Fibroblast of lung (primary cell): ENCODE results near the gene COBL.

Source experiments
- CTCF ChIP-seq, 2 donors: IDR thresholded peaks in 1 of 2; conservative IDR thresholded peaks in 1 of 2; 1 replicate in 1 of 2; 2 replicates in 1 of 2; pipeline ENCODE4 v1.5.1; 2011 to 2012; ENCODE audit warnings: low read length in 2 of 2, control low read depth in 1 of 2, inconsistent platforms in 1 of 2, low read depth in 1 of 2, mild to moderate bottlenecking in 1 of 2
- EZH2 ChIP-seq: IDR thresholded peaks from 2 replicates; pipeline ENCODE4 v1.5.1; 2012; ENCODE audit warnings: low read length, control low read depth, mild to moderate bottlenecking; ENCODE audit errors: missing control alignments

DNA sequence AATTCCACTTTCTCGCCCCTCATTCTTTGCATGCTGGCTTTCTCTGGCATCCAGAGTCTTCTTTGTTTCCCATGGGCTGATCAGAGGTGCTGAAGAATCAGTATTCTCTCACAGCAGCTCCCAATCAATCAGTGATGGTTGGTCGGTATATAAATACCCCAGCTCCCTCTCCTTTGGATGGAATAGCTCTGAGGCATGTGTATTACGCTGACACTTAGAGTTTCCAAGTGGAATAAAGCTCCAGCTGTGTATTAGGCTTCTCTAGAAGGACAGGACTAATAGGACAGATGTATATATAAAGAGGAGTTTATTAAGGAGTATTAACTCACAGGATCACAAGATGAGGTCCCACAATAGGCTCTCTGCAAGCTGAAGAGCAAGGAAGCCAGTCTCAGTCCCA lies 315.7 kb downstream of the COBL start:
- TF ChIP-seq CTCF (conservative IDR thresholded peaks at IDR 0.05 in 1 of 2, IDR thresholded peaks at IDR 0.05 in 1 of 2; ENCODE audit: low read depth in 1 of 2, low read length in 2 of 2): no peak
- TF ChIP-seq EZH2: no peak
